Activated naive CD4-positive, alpha-beta T cell treated with anti-CD3 and anti-CD28 coated beads, Interleukin-2, amount 50 U/mL, for 72 hours (primary cell): Measurements from ENCODE around the gene CDKAL1. TPM values are rescaled to one million over a fixed set of nuclear protein-coding genes. Genes with fewer than 3 reads are reported as not detected.
"Not testable (repeated sequence)": the region's sequence is repeated elsewhere in the genome, so short reads cannot be mapped to it uniquely, and the experiment has no call there.

Experiments
- ATAC-seq, 2 donors: fragments of 150-1000 bp; cut with Tn5 transposase; 2 replicates each; pipeline ENCODE4 v1.10.0; 2021; ENCODE audit warnings: mild to moderate bottlenecking in 2 of 2, moderate library complexity in 2 of 2
- DNase-seq, 2 donors: peaks; one replicate each; pipeline ENCODE4 v3.0.0; 2021 to 2022; ENCODE audit warnings: low spot score in 2 of 2
- H3K27ac Mint-ChIP-seq, 2 donors: one replicate each; pipeline ENCODE4 v1.8.0; 2022; ENCODE audit warnings: mild to moderate bottlenecking in 2 of 2, mixed read lengths in 2 of 2
- H3K36me3 Mint-ChIP-seq, 2 donors: one replicate each; pipeline ENCODE4 v1.8.0; 2022; ENCODE audit warnings: mixed read lengths in 2 of 2
- H3K9me3 Mint-ChIP-seq, 2 donors: one replicate each; pipeline ENCODE4 v1.8.0; 2022; ENCODE audit warnings: mixed read lengths in 2 of 2
- total RNA-seq, 2 donors: library from RNA; stranded (reverse); gene quantifications; one replicate each; pipeline ENCODE4 v1.2.3, GENCODE V29; 2022

Gene CDKAL1
- total RNA-seq, 2 donors from 2014 or later, result 24.5 to 30.3 TPM

- Mint-ChIP-seq H3K36me3 (peaks cover 37 to 50% of the 10 kb centered on the region in 2 donors), H3K27ac (no peak overlapping the region), H3K9me3 (peaks cover 0 to 5% of the 10 kb centered on the region in 2 donors)
- DNase-seq (no peak), ATAC-seq (no peak)
Observed at GRCh38 chr6:21225912-21226311, 691.7 kb downstream of the CDKAL1 start.

- Mint-ChIP-seq H3K27ac (no peak overlapping the region), H3K9me3 (peaks cover 0 to 5% of the 10 kb centered on the region in 2 donors), H3K36me3 (peaks cover 34 to 55% of the 10 kb centered on the region in 2 donors)
- DNase-seq, result no peak
- no peak for ATAC-seq
Observed at GRCh38 chr6:21227486-21227885, 693.2 kb downstream of the CDKAL1 start.

GRCh38 chr6:21228411-21228810 lies 694.2 kb downstream of the CDKAL1 start:
- DNase-seq, result no peak

DNA sequence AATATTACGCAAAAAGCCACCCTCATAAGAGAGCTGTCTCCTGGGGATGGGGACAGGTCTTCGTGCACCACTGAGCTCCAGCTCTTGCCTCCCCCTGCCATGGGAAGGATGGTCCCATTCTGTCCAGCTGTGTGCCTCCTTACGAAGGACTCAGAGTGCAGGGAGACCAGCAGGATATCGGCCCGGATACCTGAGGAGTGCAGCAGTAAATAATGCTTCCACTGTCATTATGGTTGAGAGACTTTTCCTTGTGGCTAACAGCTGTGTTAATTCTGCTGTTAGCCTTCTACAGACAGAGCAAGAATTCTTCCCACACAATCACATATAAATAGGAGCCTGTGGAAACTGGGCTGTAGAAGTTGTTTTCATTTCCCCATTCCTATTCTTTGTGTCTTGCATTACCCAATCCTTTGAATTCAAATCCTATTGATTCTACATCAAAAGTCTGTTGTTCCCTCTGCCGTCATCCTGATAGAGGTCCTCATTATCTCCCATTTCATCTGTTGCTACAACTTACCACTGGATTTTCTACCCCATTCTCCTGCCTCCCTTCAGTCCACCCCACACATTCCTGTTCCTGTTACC lies 694.7 kb downstream of the CDKAL1 start:
- no peak for ATAC-seq
- H3K36me3 Mint-ChIP-seq, result peaks cover 38 to 59% of the 10 kb centered on the region in 2 donors
- H3K27ac Mint-ChIP-seq, result no peak overlapping the region
- DNase-seq, result no peak
- H3K9me3 Mint-ChIP-seq, result peaks cover under 1 to 10% of the 10 kb centered on the region in 2 donors

More at GRCh38 chr6:21228411-21228810, 694.2 kb downstream of the CDKAL1 start:
- peaks cover 34 to 53% of the 10 kb centered on the region in 2 donors for H3K36me3 Mint-ChIP-seq
- no peak for ATAC-seq
- no peak overlapping the region for H3K27ac Mint-ChIP-seq
- peaks cover 0 to 5% of the 10 kb centered on the region in 2 donors for H3K9me3 Mint-ChIP-seq

GRCh38 chr6:21230536-21230935 lies 696.3 kb downstream of the CDKAL1 start:
- H3K27ac Mint-ChIP-seq, result no peak overlapping the region
- ATAC-seq (no peak), DNase-seq (no peak)
- peaks cover 38 to 62% of the 10 kb centered on the region in 2 donors for H3K36me3 Mint-ChIP-seq
- peaks cover 10 to 24% of the 10 kb centered on the region in 2 donors for H3K9me3 Mint-ChIP-seq

- peaks cover 36 to 43% of the 10 kb centered on the region in 2 donors for H3K36me3 Mint-ChIP-seq
Observed at GRCh38 chr6:21235162-21235561, 700.9 kb downstream of the CDKAL1 start.

DNA sequence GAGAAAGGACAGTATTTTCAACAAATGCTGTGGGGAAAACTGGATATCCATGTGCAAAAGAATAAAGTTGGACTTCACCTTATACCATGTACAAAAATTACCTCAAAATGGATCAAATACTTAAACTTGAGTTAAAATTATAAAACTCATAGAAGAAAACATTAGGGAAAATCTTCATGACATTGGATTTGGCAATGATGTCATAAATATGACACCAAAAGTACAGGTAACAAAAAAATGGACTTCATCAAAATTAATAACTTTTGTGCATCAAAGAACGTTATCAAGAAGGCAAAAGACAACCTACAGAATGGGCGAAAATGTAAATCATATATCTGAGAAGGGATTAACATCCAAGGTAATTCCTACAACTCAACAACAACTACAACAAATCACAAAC lies 704.0 kb downstream of the CDKAL1 start:
- peaks cover 12 to 18% of the 10 kb centered on the region in 2 donors for H3K36me3 Mint-ChIP-seq
- no peak for ATAC-seq
- H3K27ac Mint-ChIP-seq, result no peak overlapping the region
- peaks cover 27 to 38% of the 10 kb centered on the region in 2 donors for H3K9me3 Mint-ChIP-seq
- no peak for DNase-seq

More at GRCh38 chr6:21235162-21235561, 700.9 kb downstream of the CDKAL1 start:
- Mint-ChIP-seq H3K27ac (no peak overlapping the region), H3K9me3 (peaks cover 22 to 33% of the 10 kb centered on the region in 2 donors)
- no peak for ATAC-seq
- no peak for DNase-seq

DNA sequence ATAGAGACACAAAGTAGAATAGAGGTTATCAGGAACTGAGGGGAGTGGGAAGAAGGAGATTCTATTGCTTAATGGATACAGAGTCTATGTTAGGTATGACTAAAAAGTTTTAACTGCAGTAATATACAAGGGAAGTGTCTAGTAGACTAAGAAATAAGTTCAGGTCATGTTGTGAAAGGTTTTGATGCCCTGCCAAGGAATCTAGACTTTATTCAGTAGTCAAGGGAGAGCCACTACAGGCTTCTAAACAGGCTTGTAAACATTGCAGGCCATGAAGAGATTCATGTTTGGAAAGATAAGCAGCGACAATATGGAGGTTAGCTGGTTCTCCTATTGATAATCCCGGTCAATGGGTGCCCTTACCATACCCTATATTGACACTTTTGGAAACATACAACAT lies 706.5 kb downstream of the CDKAL1 start:
- no peak for ATAC-seq
- DNase-seq, result no peak
- peaks cover 17 to 19% of the 10 kb centered on the region in 2 donors for H3K9me3 Mint-ChIP-seq
- H3K36me3 Mint-ChIP-seq, result peaks cover 0 to 5% of the 10 kb centered on the region in 2 donors
- no peak overlapping the region for H3K27ac Mint-ChIP-seq

- peaks cover 17 to 19% of the 10 kb centered on the region in 2 donors for H3K9me3 Mint-ChIP-seq
- H3K36me3 Mint-ChIP-seq, result peaks cover 0 to 5% of the 10 kb centered on the region in 2 donors
- no peak overlapping the region for H3K27ac Mint-ChIP-seq
- DNase-seq (no peak), ATAC-seq (no peak)
Observed at GRCh38 chr6:21241231-21242130, 707.2 kb downstream of the CDKAL1 start.

DNA sequence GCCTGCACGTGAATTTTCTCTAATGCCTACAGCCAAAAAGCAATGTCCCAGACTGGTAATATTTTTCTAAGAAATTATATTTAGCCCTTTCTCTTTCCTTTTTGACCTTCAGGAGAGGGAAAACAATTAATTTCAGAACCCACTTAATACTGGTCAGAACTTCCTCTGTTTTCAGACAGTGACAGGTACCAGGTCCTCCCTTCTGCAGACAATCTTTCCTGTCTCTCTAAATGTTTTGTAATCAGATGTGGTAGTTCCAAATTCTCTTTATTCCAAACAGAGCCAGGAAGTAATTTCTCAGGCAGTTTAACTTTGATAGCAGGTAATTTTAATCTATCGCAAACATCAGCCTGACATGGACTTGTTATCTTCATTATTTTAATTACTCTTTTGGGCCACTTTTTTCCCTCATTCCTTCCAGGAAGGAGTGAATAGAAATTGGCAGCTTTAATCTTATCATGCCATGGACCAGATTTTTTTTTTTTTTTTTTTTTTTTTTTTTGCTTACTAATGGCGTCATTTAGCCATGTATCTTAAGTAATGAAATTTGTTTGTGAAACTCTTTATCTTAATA lies 710.7 kb downstream of the CDKAL1 start:
- DNase-seq (no peak), ATAC-seq (no peak)
- H3K36me3 Mint-ChIP-seq, result no peaks in the 10 kb centered on the region
- H3K27ac Mint-ChIP-seq, result no peak overlapping the region
- peaks cover 5% of the 10 kb centered on the region in 2 donors for H3K9me3 Mint-ChIP-seq

DNA sequence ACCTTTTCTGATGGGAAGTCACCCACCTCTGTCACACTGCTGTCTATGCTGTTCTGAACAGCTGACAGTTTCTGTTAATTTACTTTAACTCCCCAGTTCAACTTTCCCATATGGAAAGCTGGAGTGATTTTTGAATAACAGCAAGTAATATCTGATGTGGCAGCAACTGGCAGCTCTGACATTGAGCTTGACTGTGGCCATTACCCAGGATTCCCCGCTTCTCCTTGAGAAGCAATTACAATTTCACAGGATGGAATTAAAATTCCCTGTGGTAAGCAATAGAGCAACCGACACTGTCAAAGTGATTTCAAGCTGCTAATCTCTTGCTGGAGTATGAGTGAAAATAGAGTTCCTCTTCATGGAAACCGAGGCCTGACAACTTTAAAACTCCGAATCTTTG lies 711.2 kb downstream of the CDKAL1 start:
- Mint-ChIP-seq H3K36me3 (no peaks in the 10 kb centered on the region), H3K9me3 (peaks cover 3% of the 10 kb centered on the region in 2 donors), H3K27ac (no peak overlapping the region)
- ATAC-seq (no peak), DNase-seq (no peak)

DNA sequence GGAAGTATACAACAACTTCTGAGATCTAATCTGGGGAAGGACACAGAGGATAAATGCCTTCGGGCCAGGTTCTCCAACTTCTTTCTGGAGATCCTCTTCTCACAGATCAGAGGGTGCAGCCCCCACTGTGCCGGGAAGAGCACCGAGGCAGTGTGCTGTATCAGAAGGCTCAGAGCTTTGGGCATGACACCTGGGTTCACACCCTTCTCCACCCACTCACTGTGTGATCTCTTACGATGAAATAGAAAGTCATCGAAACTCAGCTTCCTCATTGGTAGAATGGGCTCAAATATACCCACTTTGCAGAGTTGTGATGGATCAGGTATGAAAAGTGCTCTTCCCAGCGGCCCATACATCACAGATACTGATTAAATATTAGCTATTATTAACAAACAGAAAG lies 711.8 kb downstream of the CDKAL1 start:
- Mint-ChIP-seq H3K36me3 (peaks cover 0 to 4% of the 10 kb centered on the region in 2 donors), H3K9me3 (no peaks in the 10 kb centered on the region), H3K27ac (no peak overlapping the region)
- ATAC-seq, result no peak
- no peak for DNase-seq

- not testable (repeated sequence) for ATAC-seq, H3K27ac Mint-ChIP-seq, DNase-seq, H3K36me3 Mint-ChIP-seq
- H3K9me3 Mint-ChIP-seq, result peaks cover 10 to 13% of the 10 kb centered on the region in 2 donors
Observed at GRCh38 chr6:21254460-21254859, 720.2 kb downstream of the CDKAL1 start.

DNA sequence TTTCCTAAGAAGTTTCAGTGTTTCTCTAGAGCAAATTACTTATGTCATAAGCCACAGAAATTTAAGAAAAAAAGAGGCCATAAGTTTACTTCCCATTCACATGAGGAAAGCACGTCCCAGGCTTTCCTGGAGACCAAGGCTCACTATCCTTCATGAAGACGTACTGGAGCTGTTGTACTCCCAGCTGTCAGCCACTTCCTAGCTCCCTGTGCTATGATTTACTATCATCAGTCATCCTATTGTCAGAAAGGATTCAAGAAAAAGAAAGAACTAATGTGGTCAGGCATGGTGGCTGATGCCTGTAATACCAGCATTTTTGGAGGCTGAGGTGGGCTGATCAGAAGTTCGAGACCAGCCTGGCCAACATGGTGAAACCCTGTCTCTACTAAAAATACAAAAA lies 721.9 kb downstream of the CDKAL1 start:
- DNase-seq (no peak), ATAC-seq (no peak)
- Mint-ChIP-seq H3K9me3 (peaks cover 10 to 13% of the 10 kb centered on the region in 2 donors), H3K36me3 (no peaks in the 10 kb centered on the region), H3K27ac (no peak overlapping the region)

- ATAC-seq, result no peak
- H3K27ac Mint-ChIP-seq, result no peak overlapping the region
- DNase-seq, result no peak
- H3K9me3 Mint-ChIP-seq, result peaks cover 10% of the 10 kb centered on the region in 2 donors
- H3K36me3 Mint-ChIP-seq, result no peaks in the 10 kb centered on the region
Observed at GRCh38 chr6:21257125-21257524, 722.9 kb downstream of the CDKAL1 start.

- ATAC-seq (no peak), DNase-seq (no peak)
- Mint-ChIP-seq H3K36me3 (no peaks in the 10 kb centered on the region), H3K27ac (no peak overlapping the region), H3K9me3 (peaks cover 3 to 5% of the 10 kb centered on the region in 2 donors)
Observed at GRCh38 chr6:21258665-21259064, 724.4 kb downstream of the CDKAL1 start.

GRCh38 chr6:21259660-21260059 lies 725.4 kb downstream of the CDKAL1 start:
- H3K27ac Mint-ChIP-seq, result no peak overlapping the region
- no peaks in the 10 kb centered on the region for H3K36me3 Mint-ChIP-seq
- no peak for DNase-seq
- H3K9me3 Mint-ChIP-seq, result peaks cover 0 to under 1% of the 10 kb centered on the region in 2 donors
- no peak for ATAC-seq
